ENCODE data around the gene OR6X1. TPM values are rescaled to one million over a fixed set of nuclear protein-coding genes. Genes with fewer than 3 reads are reported as not detected.

Gene OR6X1
- total RNA-seq, 3 donors from 2014 or later, result not detected

DNA sequence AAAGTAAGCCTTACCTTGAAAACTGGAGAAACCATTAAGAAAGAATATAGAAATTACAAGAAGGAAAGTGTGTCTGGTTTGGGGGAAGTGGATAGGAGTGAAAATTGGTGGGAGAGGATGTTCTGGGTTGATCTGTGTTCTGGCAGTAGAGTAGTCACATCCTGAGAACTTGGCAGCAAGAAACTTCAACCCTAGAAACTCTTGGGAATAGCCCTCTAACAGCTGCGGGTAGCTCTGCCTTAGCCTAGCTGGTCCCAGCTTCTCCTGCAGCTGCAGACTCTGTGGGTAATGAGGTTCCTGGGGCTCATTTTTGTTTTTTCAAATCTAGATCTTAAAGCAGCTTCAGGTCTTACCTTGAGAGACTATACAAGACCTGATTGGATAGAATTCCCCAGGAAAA is 24.2 kb upstream of the OR6X1 start:
- no peak for DNase-seq (ENCODE audit: low spot score in 2 of 2)
- Histone ChIP-seq H3K9me3 (no peaks in the 10 kb centered on the region), H3K4me3 (no peak overlapping the region), H3K36me3 (peaks cover 3% of the 10 kb centered on the region), H3K27me3 (no peaks in the 10 kb centered on the region), H3K27ac (no peak overlapping the region), H3K4me1 (no peaks in the 10 kb centered on the region)
- no peak for TF ChIP-seq POLR2AphosphoS5 (IDR thresholded peaks at IDR 0.05)
- no peak for TF ChIP-seq POLR2A (IDR thresholded peaks at IDR 0.05)
- TF ChIP-seq, protein P1, sequence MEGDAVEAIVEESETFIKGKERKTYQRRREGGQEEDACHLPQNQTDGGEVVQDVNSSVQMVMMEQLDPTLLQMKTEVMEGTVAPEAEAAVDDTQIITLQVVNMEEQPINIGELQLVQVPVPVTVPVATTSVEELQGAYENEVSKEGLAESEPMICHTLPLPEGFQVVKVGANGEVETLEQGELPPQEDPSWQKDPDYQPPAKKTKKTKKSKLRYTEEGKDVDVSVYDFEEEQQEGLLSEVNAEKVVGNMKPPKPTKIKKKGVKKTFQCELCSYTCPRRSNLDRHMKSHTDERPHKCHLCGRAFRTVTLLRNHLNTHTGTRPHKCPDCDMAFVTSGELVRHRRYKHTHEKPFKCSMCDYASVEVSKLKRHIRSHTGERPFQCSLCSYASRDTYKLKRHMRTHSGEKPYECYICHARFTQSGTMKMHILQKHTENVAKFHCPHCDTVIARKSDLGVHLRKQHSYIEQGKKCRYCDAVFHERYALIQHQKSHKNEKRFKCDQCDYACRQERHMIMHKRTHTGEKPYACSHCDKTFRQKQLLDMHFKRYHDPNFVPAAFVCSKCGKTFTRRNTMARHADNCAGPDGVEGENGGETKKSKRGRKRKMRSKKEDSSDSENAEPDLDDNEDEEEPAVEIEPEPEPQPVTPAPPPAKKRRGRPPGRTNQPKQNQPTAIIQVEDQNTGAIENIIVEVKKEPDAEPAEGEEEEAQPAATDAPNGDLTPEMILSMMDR (IDR thresholded peaks at IDR 0.05), result no peak
- intact Hi-C loops (cut with DNase I; ENCODE audit: low total_unique reads), result loop anchor here (5.0 kb wide), 1 partner anchor 779 kb away; no protein-coding TSS in a partner anchor

DNA sequence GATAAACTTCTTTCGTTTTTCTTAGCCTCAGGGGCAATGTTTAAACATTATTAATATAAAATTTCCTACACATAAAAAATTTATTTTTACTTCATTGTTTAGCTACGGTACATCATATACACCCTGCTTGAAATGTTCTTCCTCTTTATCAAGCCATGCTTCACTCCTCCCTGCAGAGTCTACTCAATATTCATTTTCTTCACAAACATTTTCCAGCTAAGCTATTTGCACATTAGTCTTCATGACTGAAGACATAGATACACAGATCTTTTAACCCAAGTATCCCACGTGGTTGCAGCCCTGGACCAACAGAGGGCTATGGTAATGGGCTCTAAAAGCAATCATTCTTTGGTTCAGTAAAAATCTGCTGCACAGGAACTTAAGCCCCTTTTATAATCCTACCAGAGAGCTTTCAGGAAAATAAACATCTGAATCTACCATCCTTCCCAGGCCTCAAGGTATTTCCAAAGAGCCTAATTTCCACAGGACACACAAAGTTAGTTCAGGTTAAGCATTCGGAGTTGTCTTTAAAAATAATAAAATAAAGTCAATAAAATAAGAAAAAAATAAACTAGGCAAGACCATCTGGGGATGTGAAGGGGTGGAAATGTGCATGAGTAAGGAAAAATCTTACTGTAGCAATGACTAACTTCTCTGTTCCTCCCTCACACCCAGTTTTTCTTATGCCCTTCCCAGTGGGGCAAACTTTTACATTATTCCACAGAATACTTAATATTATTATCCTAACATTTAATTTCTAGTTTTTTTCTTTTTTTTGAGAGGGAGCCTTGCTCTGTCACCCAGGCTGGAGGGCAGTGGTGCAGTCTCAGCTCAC is 21.6 kb upstream of the OR6X1 start:
- H3K27me3 ChIP-seq, result no peaks in the 10 kb centered on the region
- H3K36me3 ChIP-seq, result peaks cover 3% of the 10 kb centered on the region
- no peaks in the 10 kb centered on the region for H3K4me1 ChIP-seq
- no peak for DNase-seq (ENCODE audit: low spot score in 2 of 2)
- no peak for TF ChIP-seq POLR2AphosphoS5 (IDR thresholded peaks at IDR 0.05)
- TF ChIP-seq, protein P1 (IDR thresholded peaks at IDR 0.05), result no peak
- no peak for TF ChIP-seq POLR2A (IDR thresholded peaks at IDR 0.05)
- H3K9me3 ChIP-seq, result no peaks in the 10 kb centered on the region
- no peak overlapping the region for H3K4me3 ChIP-seq
- H3K27ac ChIP-seq, result no peak overlapping the region
- intact Hi-C loops (cut with DNase I; ENCODE audit: low total_unique reads), result loop anchor here (5.0 kb wide), 1 partner anchor 781 kb away; no protein-coding TSS in a partner anchor

DNA sequence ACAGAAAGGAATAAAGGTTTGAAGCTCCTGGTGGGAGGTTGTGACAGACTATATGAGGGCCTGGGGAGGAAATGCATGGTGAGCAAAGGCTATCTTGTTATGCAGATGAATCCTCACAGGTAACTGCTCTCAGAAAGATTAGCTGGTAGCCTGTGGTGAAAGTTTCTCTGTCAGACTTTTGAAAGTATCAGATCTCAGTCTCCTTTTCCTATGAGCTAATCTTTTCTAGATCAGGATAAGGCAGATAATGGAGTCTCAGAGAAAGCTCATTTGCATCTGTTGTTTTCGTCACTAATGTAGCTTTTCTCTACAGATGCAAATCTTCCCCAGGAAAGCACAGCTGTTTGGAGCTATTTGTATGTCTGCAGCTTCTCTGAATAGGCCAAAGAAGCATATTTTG is 21.0 kb upstream of the OR6X1 start:
- Histone ChIP-seq H3K4me1 (no peaks in the 10 kb centered on the region), H3K9me3 (no peaks in the 10 kb centered on the region), H3K36me3 (peaks cover 3% of the 10 kb centered on the region), H3K27me3 (no peaks in the 10 kb centered on the region), H3K27ac (no peak overlapping the region), H3K4me3 (no peak overlapping the region)
- no peak for DNase-seq (ENCODE audit: low spot score in 2 of 2)
- TF ChIP-seq POLR2AphosphoS5 (IDR thresholded peaks at IDR 0.05) (no peak), POLR2A (IDR thresholded peaks at IDR 0.05) (no peak)
- TF ChIP-seq, protein P1 (IDR thresholded peaks at IDR 0.05), result no peak
- intact Hi-C loops (cut with DNase I; ENCODE audit: low total_unique reads), result loop anchor here (5.0 kb wide), 1 partner anchor 782 kb away; no protein-coding TSS in a partner anchor

DNA sequence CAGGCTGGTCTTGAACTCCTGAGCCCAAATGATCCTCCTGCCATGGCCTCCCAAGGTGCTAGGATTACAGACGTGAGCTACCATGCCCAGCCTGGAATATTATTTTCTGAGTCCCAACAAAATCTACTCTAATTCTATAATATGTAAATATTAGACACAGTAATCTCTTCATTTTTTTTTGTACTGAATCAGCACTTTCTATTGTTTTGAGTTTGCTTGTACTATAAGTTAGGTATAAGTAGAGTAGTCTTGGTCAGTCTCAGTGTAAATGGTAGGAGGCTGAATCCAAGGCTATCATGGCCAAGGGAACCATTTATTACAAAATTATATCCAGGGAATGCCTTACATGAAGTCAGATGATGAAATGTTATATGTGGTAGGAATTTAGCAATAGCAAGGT is 19.6 kb upstream of the OR6X1 start:
- no peaks in the 10 kb centered on the region for H3K4me1 ChIP-seq
- no peak overlapping the region for H3K4me3 ChIP-seq
- no peaks in the 10 kb centered on the region for H3K27me3 ChIP-seq
- intact Hi-C loops (cut with DNase I; ENCODE audit: low total_unique reads), result no loop called here
- H3K36me3 ChIP-seq, result peaks cover 3% of the 10 kb centered on the region
- DNase-seq (ENCODE audit: low spot score in 2 of 2), result no peak
- no peak for TF ChIP-seq POLR2A (IDR thresholded peaks at IDR 0.05)
- TF ChIP-seq, protein P1 (IDR thresholded peaks at IDR 0.05), result no peak
- TF ChIP-seq POLR2AphosphoS5 (IDR thresholded peaks at IDR 0.05), result no peak
- H3K27ac ChIP-seq, result no peak overlapping the region
- no peaks in the 10 kb centered on the region for H3K9me3 ChIP-seq

DNA sequence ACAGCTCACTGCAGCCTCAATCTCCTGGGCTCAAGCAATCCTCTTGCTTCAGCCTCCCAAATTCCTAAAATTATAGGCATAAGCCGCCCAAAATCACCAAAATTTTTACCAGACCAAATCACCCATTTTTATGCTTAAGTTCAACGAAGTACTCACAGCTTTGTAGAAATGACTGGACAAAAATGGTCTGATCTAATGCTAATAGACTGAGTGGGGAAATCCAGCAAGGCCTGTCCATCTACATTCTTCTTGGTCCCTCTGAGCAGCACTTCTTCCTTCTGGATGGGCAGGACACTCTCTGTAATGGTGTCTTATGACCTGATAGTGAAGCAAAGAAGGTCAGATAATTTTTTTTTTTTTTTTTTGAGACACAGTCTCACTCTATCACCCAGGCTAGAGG is 18.7 kb upstream of the OR6X1 start:
- intact Hi-C loops (cut with DNase I; ENCODE audit: low total_unique reads), result no loop called here
- Histone ChIP-seq H3K9me3 (no peaks in the 10 kb centered on the region), H3K4me1 (no peaks in the 10 kb centered on the region), H3K36me3 (peaks cover 3% of the 10 kb centered on the region), H3K4me3 (no peak overlapping the region), H3K27me3 (no peaks in the 10 kb centered on the region), H3K27ac (no peak overlapping the region)
- TF ChIP-seq POLR2A (IDR thresholded peaks at IDR 0.05) (no peak), POLR2AphosphoS5 (IDR thresholded peaks at IDR 0.05) (no peak)
- TF ChIP-seq, protein P1 (IDR thresholded peaks at IDR 0.05), result no peak
- no peak for DNase-seq (ENCODE audit: low spot score in 2 of 2)

Measured in breast epithelium (tissue), 4 donors.